Activated CD4-positive, alpha-beta T cell treated with anti-CD3 and anti-CD28 coated beads, Interleukin-2, amount 10 ng/mL, durations not matched to agents 7 days and 5 days (primary cell): ENCODE measurements around the gene MORN5. TPM values are rescaled to one million over a fixed set of nuclear protein-coding genes. Genes with fewer than 3 reads are reported as not detected.

Experiments
- CTCF ChIA-PET: fragments of 350-600 bp; sonication (Branson Sonifier 250); formaldehyde crosslinking; loops from one replicate; lab custom pipeline; 2021; ENCODE audit warnings: antibody characterized with exemption; lab: Charles Lee
- POLR2A ChIA-PET: fragments of 350-600 bp; sonication (Branson Sonifier 250); formaldehyde crosslinking; loops from one replicate; lab custom pipeline; 2021; ENCODE audit warnings: antibody characterized with exemption; lab: Charles Lee
- DNase-seq: peaks from one replicate; pipeline ENCODE4 v3.0.0-alpha.2; 2020
- H3K27ac Mint-ChIP-seq: one replicate; pipeline ENCODE4 v1.8.0; 2021; ENCODE audit warnings: mild to moderate bottlenecking, moderate library complexity, mixed read lengths
- H3K27me3 Mint-ChIP-seq: one replicate; pipeline ENCODE4 v1.8.0; 2021; ENCODE audit warnings: mixed read lengths
- H3K36me3 Mint-ChIP-seq: one replicate; pipeline ENCODE4 v1.8.0; 2021; ENCODE audit warnings: low read depth, mixed read lengths
- H3K4me1 Mint-ChIP-seq: one replicate; pipeline ENCODE4 v1.8.0; 2021; ENCODE audit warnings: mixed read lengths
- H3K4me3 Mint-ChIP-seq: one replicate; pipeline ENCODE4 v1.8.0; 2021; ENCODE audit warnings: mild to moderate bottlenecking, moderate library complexity, mixed read lengths
- H3K9me3 Mint-ChIP-seq: one replicate; pipeline ENCODE4 v1.8.0; 2021; ENCODE audit warnings: mixed read lengths
- total RNA-seq, 2 experiments: library from RNA; stranded (reverse); gene quantifications; one replicate each; pipeline ENCODE4 v1.2.3, GENCODE V29; 2021

Gene MORN5
- total RNA-seq, 2 experiments from 2014 or later, result not detected

- Mint-ChIP-seq H3K36me3 (no peaks in the 10 kb centered on the region), H3K27ac (no peak overlapping the region), H3K4me1 (peaks cover 33% of the 10 kb centered on the region), H3K9me3 (no peaks in the 10 kb centered on the region), H3K4me3 (no peak overlapping the region), H3K27me3 (peaks cover 90% of the 10 kb centered on the region)
- POLR2A ChIA-PET, result no interaction called here
- DNase-seq, result no peak
- CTCF ChIA-PET, result interaction anchor here (1.1 kb wide), 1 partner anchor 134 kb away, joined by 3 read pairs; no protein-coding TSS in a partner anchor
Measured at GRCh38 chr9:122216798-122217418, 57.2 kb downstream of the MORN5 start.

DNA sequence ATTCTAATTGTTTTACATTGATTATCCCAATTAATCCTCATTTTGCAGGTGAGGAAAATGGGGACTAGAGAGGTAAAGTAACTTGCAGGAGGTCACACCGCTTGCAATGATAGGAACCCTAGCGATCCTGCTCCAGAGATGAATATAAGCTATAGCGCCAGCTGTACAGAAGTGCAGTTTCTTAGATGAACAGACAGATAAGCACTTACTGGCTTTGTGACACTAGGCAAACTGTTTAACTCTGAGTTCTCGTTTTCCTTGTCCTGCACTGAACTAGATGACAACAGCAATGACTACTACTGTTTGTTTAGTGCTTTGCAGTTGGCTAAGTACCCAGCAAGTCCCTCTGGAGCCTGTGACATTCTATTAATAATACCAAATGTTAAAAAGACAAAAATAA, 57.9 kb downstream of the MORN5 start:
- Mint-ChIP-seq H3K4me3 (no peak overlapping the region), H3K36me3 (no peaks in the 10 kb centered on the region), H3K9me3 (no peaks in the 10 kb centered on the region), H3K27ac (no peak overlapping the region), H3K27me3 (peaks cover 90% of the 10 kb centered on the region), H3K4me1 (peaks cover 33% of the 10 kb centered on the region)
- ChIA-PET POLR2A (no interaction called here), CTCF (interaction anchor here (1.1 kb wide), 1 partner anchor 133 kb away, joined by 3 read pairs; no protein-coding TSS in a partner anchor)
- DNase-seq, result no peak

- H3K4me3 Mint-ChIP-seq, result peak overlapping the region; percentile 47
- no peaks in the 10 kb centered on the region for H3K36me3 Mint-ChIP-seq
- DNase-seq, result no peak
- no peaks in the 10 kb centered on the region for H3K9me3 Mint-ChIP-seq
- H3K4me1 Mint-ChIP-seq, result peaks cover 29% of the 10 kb centered on the region
- H3K27ac Mint-ChIP-seq, result no peak overlapping the region
- CTCF ChIA-PET, result no interaction called here
- POLR2A ChIA-PET, result no interaction called here
- peaks cover 90% of the 10 kb centered on the region for H3K27me3 Mint-ChIP-seq
Measured at GRCh38 chr9:122218071-122218934, 58.6 kb downstream of the MORN5 start.

DNA sequence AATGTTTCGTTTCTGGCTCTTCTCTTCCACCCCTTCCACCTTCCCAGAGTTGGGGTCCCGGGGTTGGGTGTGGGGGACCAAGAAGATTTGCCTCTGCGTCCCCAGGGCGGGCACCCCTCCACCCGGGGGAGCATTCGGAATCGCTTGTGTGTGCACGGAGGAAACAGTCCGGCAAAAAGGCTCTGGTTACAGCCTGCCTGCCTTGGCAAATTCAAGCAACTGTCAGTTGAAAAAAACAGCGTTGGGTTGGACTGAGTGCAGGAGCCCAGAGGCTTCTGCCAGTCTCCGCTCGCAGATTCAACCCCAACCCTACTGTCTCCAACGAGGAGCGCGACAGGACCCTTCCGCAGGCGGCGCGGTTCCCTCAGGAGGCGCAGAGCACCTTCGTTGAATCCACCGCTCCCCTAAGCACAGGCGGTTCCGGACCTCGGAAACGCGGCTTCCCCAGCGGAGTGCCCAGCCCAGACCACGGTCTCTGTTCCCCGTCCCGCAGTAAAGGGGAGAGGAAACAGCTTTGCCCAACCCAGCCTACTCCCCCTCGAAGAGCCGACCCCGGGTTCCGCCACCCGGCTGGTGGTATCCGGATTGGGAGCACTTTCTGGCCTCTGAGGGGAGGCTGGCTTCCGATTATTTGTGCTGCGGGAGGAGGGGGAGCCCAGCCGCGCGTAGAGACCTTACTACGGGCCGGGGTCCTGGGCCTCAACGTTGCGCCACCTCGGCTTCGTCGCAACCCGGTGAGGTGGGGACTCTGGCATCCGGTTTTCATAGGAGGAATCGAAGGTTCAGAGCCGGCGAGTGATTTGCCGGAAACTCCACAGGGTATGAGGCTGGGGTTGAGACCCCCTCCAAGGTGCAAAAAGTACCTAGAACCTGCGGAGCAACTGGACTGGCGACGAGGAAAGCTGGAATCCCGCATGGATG, 59.5 kb downstream of the MORN5 start:
- no peaks in the 10 kb centered on the region for H3K36me3 Mint-ChIP-seq
- ChIA-PET POLR2A (no interaction called here), CTCF (no interaction called here)
- peaks cover 90% of the 10 kb centered on the region for H3K27me3 Mint-ChIP-seq
- H3K4me3 Mint-ChIP-seq, result peak overlapping the region; percentile 47
- H3K9me3 Mint-ChIP-seq, result no peaks in the 10 kb centered on the region
- peaks cover 27% of the 10 kb centered on the region for H3K4me1 Mint-ChIP-seq
- no peak overlapping the region for H3K27ac Mint-ChIP-seq
- peak; percentile 14 for DNase-seq

- Mint-ChIP-seq H3K27ac (no peak overlapping the region), H3K4me1 (peaks cover 23% of the 10 kb centered on the region), H3K4me3 (peak overlapping the region; percentile 47), H3K9me3 (no peaks in the 10 kb centered on the region), H3K36me3 (no peaks in the 10 kb centered on the region), H3K27me3 (peaks cover 85% of the 10 kb centered on the region)
- POLR2A ChIA-PET, result no interaction called here
- CTCF ChIA-PET, result interaction anchor here (0.5 kb wide), 1 partner anchor 226 kb away, joined by 3 read pairs; no protein-coding TSS in a partner anchor
- no peak for DNase-seq
Measured at GRCh38 chr9:122219856-122220672, 60.4 kb downstream of the MORN5 start.

GRCh38 chr9:122220673-122221182, 61.0 kb downstream of the MORN5 start:
- ChIA-PET POLR2A (no interaction called here), CTCF (interaction anchor here (0.5 kb wide), 1 partner anchor 225 kb away, joined by 3 read pairs; no protein-coding TSS in a partner anchor)
- Mint-ChIP-seq H3K36me3 (no peaks in the 10 kb centered on the region), H3K4me1 (peaks cover 23% of the 10 kb centered on the region), H3K27ac (no peak overlapping the region), H3K27me3 (peaks cover 79% of the 10 kb centered on the region), H3K4me3 (no peak overlapping the region), H3K9me3 (no peaks in the 10 kb centered on the region)
- DNase-seq, result no peak

GRCh38 chr9:122221183-122221811, 61.6 kb downstream of the MORN5 start:
- Mint-ChIP-seq H3K4me1 (peaks cover 23% of the 10 kb centered on the region), H3K9me3 (no peaks in the 10 kb centered on the region), H3K27ac (no peak overlapping the region), H3K27me3 (peaks cover 74% of the 10 kb centered on the region), H3K36me3 (no peaks in the 10 kb centered on the region), H3K4me3 (no peak overlapping the region)
- ChIA-PET POLR2A (no interaction called here), CTCF (no interaction called here)
- no peak for DNase-seq

GRCh38 chr9:122222791-122223190, 63.1 kb downstream of the MORN5 start:
- H3K36me3 Mint-ChIP-seq, result no peaks in the 10 kb centered on the region
- no peak for DNase-seq
- ChIA-PET POLR2A (no interaction called here), CTCF (no interaction called here)
- H3K27ac Mint-ChIP-seq, result no peak overlapping the region
- H3K27me3 Mint-ChIP-seq, result peaks cover 71% of the 10 kb centered on the region
- H3K4me3 Mint-ChIP-seq, result no peak overlapping the region
- peaks cover 23% of the 10 kb centered on the region for H3K4me1 Mint-ChIP-seq
- H3K9me3 Mint-ChIP-seq, result no peaks in the 10 kb centered on the region

GRCh38 chr9:122223435-122223834, 63.7 kb downstream of the MORN5 start:
- Mint-ChIP-seq H3K4me1 (peaks cover 16% of the 10 kb centered on the region), H3K27me3 (peaks cover 67% of the 10 kb centered on the region), H3K4me3 (no peak overlapping the region), H3K27ac (no peak overlapping the region), H3K36me3 (no peaks in the 10 kb centered on the region), H3K9me3 (no peaks in the 10 kb centered on the region)
- CTCF ChIA-PET, result no interaction called here
- no peak for DNase-seq
- POLR2A ChIA-PET, result no interaction called here

DNA sequence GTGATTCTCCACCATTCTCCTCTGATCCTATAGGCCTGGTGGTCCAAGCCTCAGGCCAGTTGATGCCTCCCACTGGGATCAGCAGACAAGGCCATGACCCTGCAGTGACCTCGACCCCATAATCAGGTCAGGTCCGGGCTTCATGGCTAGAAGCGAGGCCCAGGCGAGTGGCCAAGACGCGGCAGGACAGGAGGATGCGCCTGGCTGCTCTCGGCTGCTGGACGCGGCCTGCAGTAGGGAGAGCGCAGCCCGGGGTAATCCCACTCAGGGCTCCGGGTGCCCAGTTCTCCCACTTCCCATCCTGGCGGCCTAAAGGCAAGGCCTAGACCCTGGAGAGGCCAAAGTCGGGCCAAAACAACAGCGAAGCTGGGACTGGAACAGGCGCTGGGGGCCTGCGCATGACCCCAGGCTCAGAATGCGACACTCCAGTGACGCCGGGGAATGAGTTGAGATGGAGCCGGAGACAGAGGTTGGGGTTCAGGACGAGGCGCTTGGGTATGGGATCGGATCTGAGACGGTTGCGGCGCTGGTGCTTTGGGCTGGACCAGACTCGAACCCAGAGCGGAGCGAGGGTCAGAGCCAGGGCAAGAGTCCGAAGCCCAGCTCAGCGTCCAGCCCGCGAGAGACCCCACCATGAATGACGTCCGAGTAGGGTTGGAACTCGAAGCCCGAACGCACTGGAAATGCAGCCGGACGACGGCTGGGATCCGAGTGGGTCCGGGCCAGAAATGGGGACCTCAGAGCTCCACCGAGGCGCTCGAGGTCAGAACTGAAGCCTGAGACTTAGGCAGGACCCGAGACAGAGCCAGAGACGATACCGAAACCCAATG, 65.8 kb downstream of the MORN5 start:
- Mint-ChIP-seq H3K27me3 (peaks cover 46% of the 10 kb centered on the region), H3K27ac (no peak overlapping the region), H3K9me3 (no peaks in the 10 kb centered on the region), H3K4me3 (no peak overlapping the region), H3K4me1 (no peaks in the 10 kb centered on the region), H3K36me3 (no peaks in the 10 kb centered on the region)
- POLR2A ChIA-PET, result no interaction called here
- no peak for DNase-seq
- CTCF ChIA-PET, result interaction anchor here (1.1 kb wide), 1 partner anchor 11 kb away, joined by 3 read pairs; no protein-coding TSS in a partner anchor
